Stimulated activated CD8-positive, alpha-beta memory T cell treated with anti-CD3 and anti-CD28 coated beads, Interleukin-2, amount 100 ng/mL, for 48 hours (primary cell): ENCODE data around the gene CARNS1.
"Not testable (repeated sequence)": the region's sequence is repeated elsewhere in the genome, so short reads cannot be mapped to it uniquely, and the experiment has no call there.

Source experiments
- DNase-seq, 2 donors: peaks; one replicate each; pipeline ENCODE4 v3.0.0-alpha.2; 2020; ENCODE audit warnings: low read depth in 2 of 2

The CARNS1 gene

GRCh38 chr11:67465530-67465929 is 50.1 kb downstream of the CARNS1 start:
- DNase-seq: not testable (repeated sequence)

- no peak for DNase-seq
Measured at GRCh38 chr11:67466367-67466766, 50.9 kb downstream of the CARNS1 start.

- DNase-seq: no peak
Measured at GRCh38 chr11:67466962-67467771, 51.7 kb downstream of the CARNS1 start.

- no peak for DNase-seq
Measured at GRCh38 chr11:67468056-67468455, 52.6 kb downstream of the CARNS1 start.

GRCh38 chr11:67468456-67468758 is 52.9 kb downstream of the CARNS1 start:
- DNase-seq: no peak

GRCh38 chr11:67468759-67469507 is 53.5 kb downstream of the CARNS1 start, which contains the start of gene TMEM134:
Gene TMEM134, minus strand, starts transcription at chr11:67469251. Its CDS starts 59 bp downstream, at chr11:67469192.
- DNase-seq: peak; percentile 89 to 90

GRCh38 chr11:67469508-67469811 is 54.0 kb downstream of the CARNS1 start:
- DNase-seq: no peak

- DNase-seq: no peak
Measured at GRCh38 chr11:67470337-67471002, 55.0 kb downstream of the CARNS1 start.

- DNase-seq: no peak
Measured at GRCh38 chr11:67472882-67473281, 57.4 kb downstream of the CARNS1 start.
